SH-SY5Y (cell line): ENCODE measurements around the gene COX4I2.

Experiments
- GATA2 ChIP-seq: IDR thresholded peaks from 2 replicates; pipeline ENCODE4 v1.6.1; 2011; ENCODE audit warnings: mild to moderate bottlenecking, low read depth, low read length
- GATA3 ChIP-seq: IDR thresholded peaks from 2 replicates; pipeline ENCODE4 v1.6.1; 2011; ENCODE audit warnings: low read depth, mild to moderate bottlenecking, low read length, moderate library complexity

- no peak for TF ChIP-seq GATA2
- no peak for TF ChIP-seq GATA3
Observed at GRCh38 chr20:31693987-31694661, 56.4 kb downstream of the COX4I2 start.
